Limb (tissue), 2 donors: ENCODE data around the gene KLHL22.
"Not testable (repeated sequence)": the region's sequence is repeated elsewhere in the genome, so short reads cannot be mapped to it uniquely, and the experiment has no call there.

ENCODE experiments used
- DNase-seq, 2 donors: peaks; one replicate each; pipeline ENCODE4 v3.0.0-alpha.2; 2016; ENCODE audit errors: extremely low spot score in 2 of 2

Gene KLHL22

GRCh38 chr22:20523086-20523983 lies 27.7 kb upstream of the KLHL22 start:
- DNase-seq, result no peak

- DNase-seq, result no peak
These were observed 26.8 kb upstream of the KLHL22 start for GRCh38 chr22:20522134-20523004.

- DNase-seq, result no peak
These were observed 24.5 kb upstream of the KLHL22 start for GRCh38 chr22:20520093-20520511.

DNA sequence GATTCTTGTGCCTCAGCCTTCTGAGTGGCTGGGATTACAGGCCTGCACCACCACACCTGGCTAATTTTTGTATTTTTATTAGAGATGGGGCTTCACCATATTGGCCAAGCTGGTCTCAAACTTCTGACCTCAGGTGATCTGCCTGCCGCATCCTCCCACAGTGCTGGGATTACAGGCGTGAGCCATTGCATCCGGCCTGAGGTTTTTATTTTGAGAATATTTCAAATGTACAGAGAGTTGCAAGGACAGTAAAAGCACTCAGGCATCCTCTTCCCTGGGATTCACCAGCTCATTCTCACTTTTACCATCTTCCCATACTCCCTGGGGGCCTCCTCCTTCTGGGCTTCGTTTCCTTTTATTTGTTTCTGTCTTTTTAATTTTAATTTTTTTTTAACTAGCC lies 24.0 kb upstream of the KLHL22 start:
- DNase-seq, result no peak

DNA sequence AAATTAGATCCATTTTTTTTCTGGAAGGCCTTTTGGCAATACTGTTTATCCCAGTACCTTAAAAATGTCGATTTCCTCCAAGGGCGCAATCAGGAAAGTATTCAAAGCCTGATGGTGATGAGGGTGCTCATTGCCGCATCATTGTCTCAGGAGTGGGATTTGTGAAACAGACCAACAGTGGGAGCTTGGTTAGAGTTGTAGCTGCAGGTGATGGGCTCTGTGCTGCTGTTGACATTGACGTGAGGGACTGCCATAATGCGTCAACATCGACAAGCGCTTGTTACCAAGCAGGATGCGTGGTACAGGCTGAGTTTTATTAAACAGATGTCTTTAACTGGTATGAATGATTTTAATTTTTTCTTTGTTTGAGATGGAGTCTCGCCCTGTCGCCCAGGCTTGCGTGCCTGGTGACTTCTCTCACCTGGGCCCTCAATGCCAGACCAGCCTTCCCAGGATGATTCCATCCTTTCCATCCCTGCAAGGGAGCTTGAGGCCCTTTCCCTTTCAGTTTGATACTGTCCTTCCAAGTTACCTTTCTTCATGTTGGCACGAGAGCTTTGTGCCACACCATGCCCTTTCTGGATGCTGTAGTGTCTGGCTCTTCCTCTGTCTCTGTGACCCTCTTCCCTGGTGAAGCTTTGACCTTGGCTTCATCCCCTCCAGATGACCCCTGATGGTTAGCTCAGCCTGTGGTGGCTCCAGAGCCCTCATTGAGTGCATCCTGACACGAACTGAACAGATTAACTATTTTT lies 22.4 kb upstream of the KLHL22 start:
- DNase-seq, result no peak

- DNase-seq, result no peak
These were observed 21.8 kb upstream of the KLHL22 start for GRCh38 chr22:20517422-20517821.

DNA sequence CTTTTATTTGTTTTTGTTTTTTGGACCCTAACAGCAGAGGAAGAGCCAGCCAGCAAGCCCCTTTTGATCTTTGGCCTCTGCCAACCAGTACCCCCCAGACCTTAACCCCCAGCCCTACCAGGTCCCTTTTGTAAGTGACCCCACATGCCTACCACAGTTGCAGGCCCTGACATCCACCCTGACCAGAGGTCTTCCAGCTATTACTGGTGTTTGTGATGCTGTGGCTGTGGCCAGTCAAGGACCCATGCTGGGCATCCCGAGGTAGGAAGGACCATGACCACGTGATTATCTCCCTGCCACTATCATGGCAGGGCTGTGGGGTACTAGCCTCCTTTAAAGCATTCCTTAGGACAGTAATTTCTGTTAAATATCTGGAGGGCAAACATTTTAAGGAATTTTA lies 20.8 kb upstream of the KLHL22 start:
- DNase-seq, result no peak

GRCh38 chr22:20514658-20515406 lies 19.2 kb upstream of the KLHL22 start:
- DNase-seq, result no peak

- no peak for DNase-seq
These were observed 16.1 kb upstream of the KLHL22 start for GRCh38 chr22:20511578-20512229.

DNA sequence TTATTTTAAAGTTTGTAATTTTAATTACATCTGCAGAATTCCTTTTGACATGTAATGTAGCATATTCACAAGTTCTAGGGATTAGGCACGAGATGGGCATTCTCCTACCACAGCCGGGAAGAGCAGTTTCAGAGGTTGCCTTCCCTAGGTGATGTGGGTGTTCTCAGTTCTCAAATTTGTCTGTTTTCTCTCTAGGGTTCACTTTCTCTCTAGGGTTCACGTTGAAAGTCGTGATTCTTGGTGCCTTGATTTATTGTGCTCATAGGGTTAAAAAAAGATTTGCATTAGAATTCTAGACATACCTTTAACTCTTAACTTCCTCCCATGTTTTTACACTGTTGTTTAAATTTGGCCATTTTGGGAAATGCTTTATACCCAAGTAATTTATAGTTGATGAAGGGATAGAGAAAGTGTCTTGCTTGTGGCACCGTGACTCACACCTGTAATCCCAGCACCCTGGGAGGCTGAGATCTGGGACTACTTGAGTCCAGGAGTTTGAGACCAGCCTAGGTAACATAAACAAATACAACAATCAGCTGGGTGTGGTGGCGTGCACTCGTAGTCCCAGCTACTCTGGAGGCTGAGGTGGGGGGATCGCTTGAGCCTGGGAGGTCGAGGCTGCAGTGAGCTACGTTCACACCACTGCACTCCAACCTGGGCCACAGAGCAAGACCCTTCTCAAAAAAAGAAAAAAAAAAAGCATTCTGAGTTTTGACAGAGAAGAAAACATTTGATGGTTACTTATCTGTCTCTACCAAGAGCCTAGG lies 15.4 kb upstream of the KLHL22 start:
- no peak for DNase-seq

GRCh38 chr22:20509344-20510047 lies 13.9 kb upstream of the KLHL22 start:
- no peak for DNase-seq

- DNase-seq, result no peak
These were observed 13.2 kb upstream of the KLHL22 start for GRCh38 chr22:20508815-20509271.

DNA sequence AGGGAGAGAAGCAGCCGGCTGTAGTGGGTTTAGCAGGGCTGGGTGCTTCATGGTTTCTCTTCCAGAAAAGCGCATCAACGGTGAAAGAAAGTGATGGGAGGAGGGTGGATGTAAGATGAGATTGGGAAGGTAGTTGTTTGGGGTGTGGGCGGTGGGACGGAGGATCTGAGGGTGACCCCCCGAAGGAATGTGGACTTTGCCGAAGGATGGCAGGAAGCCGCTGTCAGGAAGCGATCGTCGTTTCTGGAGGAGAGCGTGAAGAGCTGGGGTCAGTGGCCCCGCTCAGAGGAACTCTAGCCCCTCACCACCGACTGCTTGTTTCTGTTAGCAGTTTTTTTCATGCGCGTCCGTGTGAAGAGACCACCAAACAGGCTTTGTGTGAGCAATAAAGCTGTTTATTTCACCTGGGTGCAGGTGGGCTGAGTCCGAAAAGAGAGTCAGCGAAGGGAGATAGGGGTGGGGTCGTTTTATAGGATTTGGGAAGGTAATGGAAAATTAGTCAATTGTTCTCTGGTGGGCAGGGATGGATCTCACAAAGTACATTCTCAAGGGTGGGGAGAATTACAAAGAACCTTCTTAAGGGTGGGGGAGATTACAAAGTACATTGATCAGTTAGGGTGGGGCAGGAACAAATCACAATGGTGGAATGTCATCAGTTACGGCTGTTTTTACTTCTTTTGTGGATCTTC lies 12.6 kb upstream of the KLHL22 start:
- not testable (repeated sequence) for DNase-seq

- DNase-seq, result peak; percentile 90 to 91
These were observed 11.9 kb upstream of the KLHL22 start, which contains the start of gene MED15 for GRCh38 chr22:20507253-20508066. MED15 (plus strand) TSS chr22:20507610; CDS start chr22:20507679, 69 bp downstream.

GRCh38 chr22:20506543-20507252 lies 11.1 kb upstream of the KLHL22 start:
- no peak for DNase-seq

- not testable (repeated sequence) for DNase-seq
These were observed 8.8 kb upstream of the KLHL22 start for GRCh38 chr22:20504293-20504922.
